Uterus (tissue), 2 donors: ENCODE measurements around the gene KRT7.

Source experiments
- POLR2A ChIP-seq, 2 donors: fragments of 450-650 bp; IDR thresholded peaks; one replicate each; pipeline ENCODE4 v1.6.1; 2016; ENCODE audit warnings: antibody characterized with exemption in 2 of 2, mild to moderate bottlenecking in 1 of 2, moderate library complexity in 1 of 2
- TF ChIP-seq, protein P1 (sequence below), 4 experiments: fragments of 200-600 bp in 2 of 4; fragments of 450-650 bp in 2 of 4; sonication (generic) in 2 of 4; IDR thresholded peaks; one replicate each; pipeline ENCODE4 v1.5.1; 2016 to 2019; ENCODE audit warnings: antibody characterized with exemption in 4 of 4, mild to moderate bottlenecking in 2 of 4, moderate library complexity in 1 of 4

DNA sequence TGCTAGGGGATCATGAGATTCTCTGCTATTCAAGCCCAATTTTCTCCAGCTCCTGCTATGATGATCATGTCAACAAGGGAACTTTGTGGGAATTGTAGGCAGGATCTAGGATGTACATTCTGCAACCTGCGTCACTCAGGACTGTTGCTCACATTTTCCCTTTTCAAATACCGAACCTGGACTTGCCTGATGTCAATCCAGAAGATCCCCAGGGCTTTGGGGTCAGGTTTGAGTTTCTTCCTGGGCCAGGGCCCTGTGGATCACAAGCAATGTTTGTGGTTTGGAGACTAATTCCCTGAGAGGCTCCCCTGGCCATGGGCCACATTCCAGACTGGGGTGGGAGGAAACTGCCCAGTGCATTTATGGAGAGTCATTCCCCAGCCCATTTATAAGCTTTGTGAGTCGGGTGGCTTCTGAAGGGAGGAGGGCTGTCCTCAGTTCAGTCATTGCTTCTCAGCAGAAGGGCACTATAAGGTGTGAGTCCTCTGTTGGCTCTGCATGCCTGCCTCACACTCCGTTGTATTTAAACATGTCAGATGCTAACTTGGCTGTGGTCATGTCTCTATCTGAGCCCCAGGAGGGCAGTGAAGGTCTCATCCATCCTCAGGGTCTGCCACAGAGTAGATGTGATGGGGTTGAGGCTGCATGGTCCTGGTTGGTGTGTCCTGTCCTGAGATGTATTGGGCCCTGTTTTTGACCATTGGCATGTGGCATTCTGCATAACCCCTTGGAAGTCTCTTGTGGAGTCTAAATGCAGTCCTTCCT is 47.9 kb downstream of the KRT7 start:
- TF ChIP-seq, protein P1, sequence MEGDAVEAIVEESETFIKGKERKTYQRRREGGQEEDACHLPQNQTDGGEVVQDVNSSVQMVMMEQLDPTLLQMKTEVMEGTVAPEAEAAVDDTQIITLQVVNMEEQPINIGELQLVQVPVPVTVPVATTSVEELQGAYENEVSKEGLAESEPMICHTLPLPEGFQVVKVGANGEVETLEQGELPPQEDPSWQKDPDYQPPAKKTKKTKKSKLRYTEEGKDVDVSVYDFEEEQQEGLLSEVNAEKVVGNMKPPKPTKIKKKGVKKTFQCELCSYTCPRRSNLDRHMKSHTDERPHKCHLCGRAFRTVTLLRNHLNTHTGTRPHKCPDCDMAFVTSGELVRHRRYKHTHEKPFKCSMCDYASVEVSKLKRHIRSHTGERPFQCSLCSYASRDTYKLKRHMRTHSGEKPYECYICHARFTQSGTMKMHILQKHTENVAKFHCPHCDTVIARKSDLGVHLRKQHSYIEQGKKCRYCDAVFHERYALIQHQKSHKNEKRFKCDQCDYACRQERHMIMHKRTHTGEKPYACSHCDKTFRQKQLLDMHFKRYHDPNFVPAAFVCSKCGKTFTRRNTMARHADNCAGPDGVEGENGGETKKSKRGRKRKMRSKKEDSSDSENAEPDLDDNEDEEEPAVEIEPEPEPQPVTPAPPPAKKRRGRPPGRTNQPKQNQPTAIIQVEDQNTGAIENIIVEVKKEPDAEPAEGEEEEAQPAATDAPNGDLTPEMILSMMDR (IDR thresholded peaks at IDR 0.05): no peak
- TF ChIP-seq POLR2A (IDR thresholded peaks at IDR 0.05): no peak
